ENCODE measurements around the gene PCYT1B. TPM values are rescaled to one million over a fixed set of nuclear protein-coding genes. Genes with fewer than 3 reads are reported as not detected.

The PCYT1B gene
- total and polyA plus RNA-seq, 2 of the 13 experiments (the other 11 are each of a cell fraction or from before 2014, with no cell fraction given): 6.1 to 9.2 TPM

- TF ChIP-seq HMGXB3 (CRISPR knock-in tag; IDR thresholded peaks at IDR 0.05; ENCODE audit: borderline replicate concordance) (no peak), ZNF616 (CRISPR knock-in tag; IDR thresholded peaks at IDR 0.05; ENCODE audit: low read depth) (no peak), CREM (IDR thresholded peaks at IDR 0.05) (no peak), CREM (CRISPR knock-in tag; IDR thresholded peaks at IDR 0.05) (no peak)
Observed at GRCh38 chrX:24575496-24575895, 71.7 kb downstream of the PCYT1B start (continued).

GRCh38 chrX:24574743-24575142 lies 72.4 kb downstream of the PCYT1B start:
- no peak overlapping the region for H2AFZ ChIP-seq (ENCODE audit: low read length)
- H3K4me1 ChIP-seq (ENCODE audit: insufficient read depth, low read length): no peaks in the 10 kb centered on the region
- 86% methylated on average over 4 of the region's 4 CpGs for whole genome bisulfite sequencing (ENCODE audit: low lambda C conversion rate)
- H3K27ac ChIP-seq (ENCODE audit: extremely low read length, insufficient read depth, low read length): no peak overlapping the region
- CTCF ChIA-PET (ENCODE audit: low intra/inter-chr PET ratio, low total read pairs): no interaction called here
- TF ChIP-seq ZNF501 (CRISPR knock-in tag; IDR thresholded peaks at IDR 0.05): no peak
- TF ChIP-seq TEAD3 (CRISPR knock-in tag; optimal IDR thresholded peaks at IDR 0.05; ENCODE audit: borderline replicate concordance): no peak
- no peak for TF ChIP-seq ZNF136 (CRISPR knock-in tag; IDR thresholded peaks at IDR 0.05; ENCODE audit: low read depth)
- TF ChIP-seq ZNF281 (CRISPR knock-in tag; IDR thresholded peaks at IDR 0.05; ENCODE audit: borderline replicate concordance): no peak
- TF ChIP-seq FUBP1 (CRISPR knock-in tag; IDR thresholded peaks at IDR 0.05; ENCODE audit: borderline replicate concordance): no peak
- TF ChIP-seq ZKSCAN8 (CRISPR knock-in tag; IDR thresholded peaks at IDR 0.05; ENCODE audit: borderline replicate concordance): no peak
- FAIRE-seq (no peak), DNase-seq (ENCODE audit: low spot score) (no peak), ATAC-seq (no peak)
- in situ Hi-C loops (cut with HindIII; ENCODE audit: extremely low pct_ligation_motif_present, low pct_unique_long_range_greater_than_20kb): no loop called here
- no peaks in the 10 kb centered on the region for H3K9me3 ChIP-seq (ENCODE audit: low read length)
- no peaks in the 10 kb centered on the region for H3K27me3 ChIP-seq (ENCODE audit: control insufficient read depth in 1 of 2, insufficient read depth in 2 of 2, low read length in 2 of 2)
- intact Hi-C loops (cut with micrococcal nuclease; ENCODE audit: unreplicated experiment): no loop called here
- POLR2A ChIA-PET: no interaction called here
- no peaks in the 10 kb centered on the region for H3K79me2 ChIP-seq (ENCODE audit: insufficient read depth, low read length)
- H3K4me3 ChIP-seq (replicated peaks in 1 of 3; ENCODE audit: insufficient read depth in 1 of 3, low read depth in 2 of 3, low read length in 3 of 3): no peak overlapping the region
- H3K4me2 ChIP-seq (ENCODE audit: low read depth, low read length): no peak overlapping the region
- peaks cover 0 to 6% of the 10 kb centered on the region in 2 experiments; a peak in 3 of 5 replicates for H3K36me3 ChIP-seq (replicated peaks in 1 of 2; ENCODE audit: control insufficient read depth in 1 of 2, insufficient read depth in 2 of 2, low read length in 2 of 2)
- BruUV-seq (replicated peaks): no TSS peak
- H3K9ac ChIP-seq (ENCODE audit: insufficient read depth, low read depth, low read length): no peak overlapping the region
- H4K20me1 ChIP-seq (ENCODE audit: insufficient read depth, low read length): no peaks in the 10 kb centered on the region

All from HepG2 (cell line).